ENCODE results near the gene ZNF195. TPM values are rescaled to one million over a fixed set of nuclear protein-coding genes. Genes with fewer than 3 reads are reported as not detected.

ZNF195 gene
- total and polyA plus RNA-seq, 2 of the 8 experiments (the other 6 are each of a cell fraction or from before 2014, with no cell fraction given), result 23.9 to 88.6 TPM

GRCh38 chr11:3357302-3357701 lies 21.6 kb downstream of the ZNF195 start:
- peaks cover 9% of the 10 kb centered on the region; the same call in 1 of the 2 replicates for H3K23me2 ChIP-seq (ENCODE audit: low read depth, low read length)
- H2AK5ac ChIP-seq (ENCODE audit: low read depth, low read length), result no peak overlapping the region
- H2BK5ac ChIP-seq (ENCODE audit: low read depth, low read length), result no peak overlapping the region
- no peaks in the 10 kb centered on the region for H3K4me1 ChIP-seq (replicated peaks in 1 of 4; ENCODE audit: control insufficient read depth in 3 of 4, insufficient read depth in 4 of 4, low read length in 3 of 4)
- H4K20me1 ChIP-seq (replicated peaks in 1 of 2; ENCODE audit: control insufficient read depth in 1 of 2, insufficient read depth in 2 of 2, low read length in 2 of 2), result no peaks in the 10 kb centered on the region
- no peak overlapping the region for H3K56ac ChIP-seq (replicated peaks; ENCODE audit: insufficient read length, low read depth, low read length)
- H3K9ac ChIP-seq (replicated peaks in 1 of 4; ENCODE audit: extremely low read depth in 1 of 4, low read depth in 3 of 4, low read length in 3 of 4), result no peak overlapping the region
- H3K23ac ChIP-seq (ENCODE audit: insufficient read length), result no peak overlapping the region
- no peak overlapping the region for H2BK20ac ChIP-seq (ENCODE audit: low read length)
- H3K4me3 ChIP-seq (ENCODE audit: extremely low read depth in 1 of 4, insufficient read depth in 2 of 4, low read depth in 3 of 4, low read length in 4 of 4), result no peak overlapping the region
- H4K5ac ChIP-seq (ENCODE audit: insufficient read length, low read depth, low read length), result no peak overlapping the region
- peaks cover 50 to 57% of the 10 kb centered on the region in 2 experiments for H3K9me3 ChIP-seq (ENCODE audit: insufficient read depth in 2 of 2, low read depth in 1 of 2, low read length in 1 of 2)
- CTCF ChIA-PET (ENCODE audit: partially characterized antibody), result no interaction called here
- 90% methylated on average over 11 of the region's 11 CpGs; no CpG with 5 or more reads in 1 of the 2 experiments for WGBS, 2 experiments (ENCODE audit: extremely low coverage in 1 of 2, insufficient coverage in 1 of 2, insufficient read length in 1 of 2, insufficient replicate concordance in 2 of 2, low coverage in 1 of 2, low lambda C conversion rate in 2 of 2, missing lambda C conversion rate in 1 of 2)
- H3K79me2 ChIP-seq (ENCODE audit: control insufficient read depth in 1 of 2, insufficient read depth in 2 of 2, low read length in 2 of 2), result no peaks in the 10 kb centered on the region
- no peak for TF ChIP-seq HDAC2 (IDR thresholded peaks at IDR 0.05; ENCODE audit: borderline replicate concordance in 1 of 2, low read depth in 2 of 2, low read length in 2 of 2)
- peak in 1 of 2 experiments; percentile 8; a peak in 1 of 3 replicates for TF ChIP-seq POLR2A (IDR thresholded peaks at IDR 0.05; ENCODE audit: control extremely low read depth in 1 of 2, low read depth in 2 of 2, low read length in 2 of 2)
- TF ChIP-seq GTF2F1 (IDR thresholded peaks at IDR 0.05; ENCODE audit: borderline replicate concordance, low read depth, low read length), result peak; percentile 66; the same call in 1 of the 2 replicates
- no peaks in the 10 kb centered on the region for H3K27me3 ChIP-seq (replicated peaks in 1 of 4; ENCODE audit: control insufficient read depth in 3 of 4, extremely low read depth in 1 of 4, insufficient read depth in 3 of 4, low read length in 3 of 4)
- H3K79me1 ChIP-seq (ENCODE audit: low read depth, low read length), result no peaks in the 10 kb centered on the region
- H3K4me2 ChIP-seq (ENCODE audit: insufficient read depth in 1 of 2, low read depth in 2 of 2, low read length in 2 of 2), result no peak overlapping the region
- H2BK120ac ChIP-seq (replicated peaks; ENCODE audit: low read depth, low read length), result no peak overlapping the region
- POLR2A ChIA-PET (ENCODE audit: partially characterized antibody), result interaction anchor here (1.1 to 5.9 kb wide), 5 partner anchors 11 to 23 kb away, joined by 3 to 117 read pairs (median 9); partner anchors contain the start of gene ZNF195
- H3K4ac ChIP-seq (replicated peaks; ENCODE audit: insufficient read length, low read depth, low read length), result no peak overlapping the region
- no peak for DNase-seq (ENCODE audit: low read depth in 1 of 2, low spot score in 2 of 2)
- H2AFZ ChIP-seq (ENCODE audit: low read length), result no peak overlapping the region
- H2BK15ac ChIP-seq (ENCODE audit: low read length), result no peak overlapping the region
- H3K14ac ChIP-seq (ENCODE audit: insufficient read length), result no peak overlapping the region
- peaks cover 29 to 56% (median 40%) of the 10 kb centered on the region in 4 experiments for H3K36me3 ChIP-seq (ENCODE audit: control insufficient read depth in 2 of 4, insufficient read depth in 4 of 4, low read length in 3 of 4)
- H4K91ac ChIP-seq (replicated peaks; ENCODE audit: insufficient read length, low read length), result no peak overlapping the region
- FAIRE-seq, result no peak
- H3K27ac ChIP-seq (ENCODE audit: low read depth, low read length), result no peak overlapping the region
- H2BK12ac ChIP-seq (ENCODE audit: low read depth, low read length), result no peak overlapping the region
- H4K8ac ChIP-seq (ENCODE audit: extremely low read depth, insufficient read depth, low read length), result no peak overlapping the region; the same call in 1 of the 2 replicates
- no peak overlapping the region for H3K18ac ChIP-seq (ENCODE audit: extremely low read depth, low read length)

Measured in H1 (cell line).